ENCODE measurements around the gene FAM229A. TPM values are rescaled to one million over a fixed set of nuclear protein-coding genes. Genes with fewer than 3 reads are reported as not detected.

The FAM229A gene
- total and polyA plus RNA-seq, 9 of the 15 experiments (the other 6 are each of a cell fraction or from before 2014, with no cell fraction given), result 0.04 to 21.6 (median 7.4) TPM

DNA sequence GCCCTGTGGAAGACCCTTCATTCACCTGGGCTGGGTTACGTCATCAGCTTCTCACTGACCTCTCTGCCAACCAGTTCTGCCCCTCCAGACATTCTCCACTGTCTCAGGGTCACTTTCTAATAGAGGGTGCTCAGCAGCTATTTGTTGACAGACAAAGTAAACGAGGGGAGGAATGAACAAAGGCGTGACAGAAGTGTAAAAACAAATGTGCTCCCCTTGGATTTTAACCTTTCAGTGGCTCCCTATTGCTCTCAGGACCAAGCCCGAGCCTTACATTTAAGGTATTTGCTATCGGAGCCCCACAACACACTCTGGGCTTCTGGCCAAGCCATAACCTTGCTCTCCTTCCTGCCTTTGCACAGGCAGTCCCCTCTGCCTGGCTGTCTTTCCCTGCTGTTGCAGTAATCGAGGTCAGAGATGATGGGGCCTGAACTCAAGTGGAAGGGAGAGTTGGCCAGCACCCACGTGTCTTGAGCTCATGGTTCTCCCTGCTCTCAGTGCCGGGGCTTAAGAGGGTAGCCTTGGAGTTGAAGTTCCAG lies 16.9 kb downstream of the FAM229A start (continued):
- TF ChIP-seq, protein P1, sequence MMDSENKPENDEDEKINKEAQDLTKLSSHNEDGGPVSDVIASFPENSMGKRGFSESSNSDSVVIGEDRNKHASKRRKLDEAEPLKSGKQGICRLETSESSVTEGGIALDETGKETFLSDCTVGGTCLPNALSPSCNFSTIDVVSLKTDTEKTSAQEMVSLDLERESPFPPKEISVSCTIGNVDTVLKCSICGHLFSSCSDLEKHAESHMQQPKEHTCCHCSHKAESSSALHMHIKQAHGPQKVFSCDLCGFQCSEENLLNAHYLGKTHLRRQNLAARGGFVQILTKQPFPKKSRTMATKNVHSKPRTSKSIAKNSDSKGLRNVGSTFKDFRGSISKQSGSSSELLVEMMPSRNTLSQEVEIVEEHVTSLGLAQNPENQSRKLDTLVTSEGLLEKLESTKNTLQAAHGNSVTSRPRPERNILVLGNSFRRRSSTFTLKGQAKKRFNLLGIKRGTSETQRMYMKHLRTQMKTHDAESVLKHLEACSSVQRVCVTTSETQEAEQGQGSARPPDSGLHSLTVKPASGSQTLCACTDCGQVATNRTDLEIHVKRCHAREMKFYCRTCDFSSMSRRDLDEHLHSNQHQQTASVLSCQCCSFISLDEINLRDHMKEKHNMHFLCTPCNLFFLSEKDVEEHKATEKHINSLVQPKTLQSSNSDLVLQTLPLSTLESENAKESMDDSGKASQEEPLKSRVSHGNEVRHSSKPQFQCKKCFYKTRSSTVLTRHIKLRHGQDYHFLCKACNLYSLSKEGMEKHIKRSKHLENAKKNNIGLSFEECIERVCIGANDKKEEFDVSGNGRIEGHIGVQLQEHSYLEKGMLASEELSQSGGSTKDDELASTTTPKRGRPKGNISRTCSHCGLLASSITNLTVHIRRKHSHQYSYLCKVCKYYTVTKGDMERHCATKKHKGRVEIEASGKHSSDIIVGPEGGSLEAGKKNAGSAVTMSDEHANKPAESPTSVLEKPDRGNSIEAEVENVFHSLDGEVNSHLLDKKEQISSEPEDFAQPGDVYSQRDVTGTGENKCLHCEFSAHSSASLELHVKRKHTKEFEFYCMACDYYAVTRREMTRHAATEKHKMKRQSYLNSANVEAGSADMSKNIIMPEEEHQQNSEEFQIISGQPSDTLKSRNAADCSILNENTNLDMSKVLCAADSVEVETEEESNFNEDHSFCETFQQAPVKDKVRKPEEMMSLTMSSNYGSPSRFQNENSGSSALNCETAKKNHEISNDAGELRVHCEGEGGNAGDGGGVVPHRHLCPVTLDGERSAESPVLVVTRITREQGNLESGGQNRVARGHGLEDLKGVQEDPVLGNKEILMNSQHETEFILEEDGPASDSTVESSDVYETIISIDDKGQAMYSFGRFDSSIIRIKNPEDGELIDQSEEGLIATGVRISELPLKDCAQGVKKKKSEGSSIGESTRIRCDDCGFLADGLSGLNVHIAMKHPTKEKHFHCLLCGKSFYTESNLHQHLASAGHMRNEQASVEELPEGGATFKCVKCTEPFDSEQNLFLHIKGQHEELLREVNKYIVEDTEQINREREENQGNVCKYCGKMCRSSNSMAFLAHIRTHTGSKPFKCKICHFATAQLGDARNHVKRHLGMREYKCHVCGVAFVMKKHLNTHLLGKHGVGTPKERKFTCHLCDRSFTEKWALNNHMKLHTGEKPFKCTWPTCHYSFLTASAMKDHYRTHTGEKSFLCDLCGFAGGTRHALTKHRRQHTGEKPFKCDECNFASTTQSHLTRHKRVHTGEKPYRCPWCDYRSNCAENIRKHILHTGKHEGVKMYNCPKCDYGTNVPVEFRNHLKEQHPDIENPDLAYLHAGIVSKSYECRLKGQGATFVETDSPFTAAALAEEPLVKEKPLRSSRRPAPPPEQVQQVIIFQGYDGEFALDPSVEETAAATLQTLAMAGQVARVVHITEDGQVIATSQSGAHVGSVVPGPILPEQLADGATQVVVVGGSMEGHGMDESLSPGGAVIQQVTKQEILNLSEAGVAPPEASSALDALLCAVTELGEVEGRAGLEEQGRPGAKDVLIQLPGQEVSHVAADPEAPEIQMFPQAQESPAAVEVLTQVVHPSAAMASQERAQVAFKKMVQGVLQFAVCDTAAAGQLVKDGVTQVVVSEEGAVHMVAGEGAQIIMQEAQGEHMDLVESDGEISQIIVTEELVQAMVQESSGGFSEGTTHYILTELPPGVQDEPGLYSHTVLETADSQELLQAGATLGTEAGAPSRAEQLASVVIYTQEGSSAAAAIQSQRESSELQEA (IDR thresholded peaks at IDR 0.05; ENCODE audit: low read depth), result no peak
- TF ChIP-seq PTRF (tag; IDR thresholded peaks at IDR 0.05) (no peak), ZNF239 (CRISPR knock-in tag; IDR thresholded peaks at IDR 0.05) (no peak), PRMT5 (CRISPR knock-in tag; IDR thresholded peaks at IDR 0.05) (no peak), LCOR (CRISPR knock-in tag; IDR thresholded peaks at IDR 0.05) (no peak), CREBBP (IDR thresholded peaks at IDR 0.05; ENCODE audit: low read depth, low read length) (no peak), SAFB (IDR thresholded peaks at IDR 0.05; ENCODE audit: borderline replicate concordance, low read depth, low read length) (no peak), ZNF232 (CRISPR knock-in tag; IDR thresholded peaks at IDR 0.05) (no peak), THRA (IDR thresholded peaks at IDR 0.05) (no peak), POU5F1 (IDR thresholded peaks at IDR 0.05; ENCODE audit: borderline replicate concordance, low read depth, low read length, partially characterized antibody) (no peak), SUPT5H (IDR thresholded peaks at IDR 0.05) (no peak), CBX8 (IDR thresholded peaks at IDR 0.05; ENCODE audit: borderline replicate concordance, extremely low read depth, low read depth, low read length, poor library complexity, severe bottlenecking) (no peak), SMARCE1 (IDR thresholded peaks at IDR 0.05) (no peak), SMARCA5 (IDR thresholded peaks at IDR 0.05) (no peak), TRIM24 (IDR thresholded peaks at IDR 0.05) (no peak), NR2C1 (IDR thresholded peaks at IDR 0.05) (no peak; the same call in none of the 2 replicates), NR2C1 (tag; IDR thresholded peaks at IDR 0.05) (peak; percentile 67; the same call in 1 of the 2 replicates), FOS (IDR thresholded peaks at IDR 0.05; ENCODE audit: extremely low read depth, insufficient read length) (no peak), NFYB (IDR thresholded peaks at IDR 0.05; ENCODE audit: extremely low read depth, insufficient read length) (no peak), TBP (optimal IDR thresholded peaks at IDR 0.05; ENCODE audit: low read depth, low read length) (no peak), ZNF263 (CRISPR knock-in tag; IDR thresholded peaks at IDR 0.05; ENCODE audit: borderline replicate concordance) (no peak)

Data from K562 (cell line).